ENCODE data around the gene LRRC74B.

LRRC74B gene

DNA sequence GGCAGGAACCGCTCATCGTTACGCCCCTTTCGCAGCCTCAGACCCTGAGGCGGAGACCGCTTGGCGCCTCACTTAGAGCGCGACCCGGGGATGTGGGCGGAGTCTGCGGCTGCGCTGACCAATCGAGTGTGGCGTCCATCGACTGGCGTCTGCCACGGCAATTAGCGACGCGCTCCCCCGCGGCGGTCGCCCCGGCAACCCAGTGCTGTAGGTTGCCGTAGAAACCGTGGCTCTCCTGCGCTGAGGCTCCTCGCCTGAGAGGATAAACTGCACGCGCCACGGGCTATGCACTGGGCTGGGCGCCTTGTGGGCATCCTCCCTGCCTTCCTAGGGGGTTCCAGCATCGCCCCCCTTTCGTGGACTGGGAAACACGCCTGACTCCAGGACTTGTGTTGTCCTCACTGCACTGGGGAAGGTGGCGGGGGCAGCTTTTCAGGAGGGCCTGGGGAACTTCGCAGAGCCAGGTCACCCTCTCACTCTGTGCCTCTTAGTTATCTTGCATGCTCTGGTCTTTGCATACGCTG is 31.5 kb upstream of the LRRC74B start:
- peak; percentile 91 for DNase-seq

GRCh38 chr22:21014726-21015465 is 30.9 kb upstream of the LRRC74B start, which contains the start of gene P2RX6:
Gene P2RX6, plus strand, starts transcription at chr22:21015165. Its CDS starts 10 bp downstream, at chr22:21015175.
- DNase-seq = peak; percentile 40

- DNase-seq = no peak
These were observed 30.2 kb upstream of the LRRC74B start for GRCh38 chr22:21015466-21016006.

DNA sequence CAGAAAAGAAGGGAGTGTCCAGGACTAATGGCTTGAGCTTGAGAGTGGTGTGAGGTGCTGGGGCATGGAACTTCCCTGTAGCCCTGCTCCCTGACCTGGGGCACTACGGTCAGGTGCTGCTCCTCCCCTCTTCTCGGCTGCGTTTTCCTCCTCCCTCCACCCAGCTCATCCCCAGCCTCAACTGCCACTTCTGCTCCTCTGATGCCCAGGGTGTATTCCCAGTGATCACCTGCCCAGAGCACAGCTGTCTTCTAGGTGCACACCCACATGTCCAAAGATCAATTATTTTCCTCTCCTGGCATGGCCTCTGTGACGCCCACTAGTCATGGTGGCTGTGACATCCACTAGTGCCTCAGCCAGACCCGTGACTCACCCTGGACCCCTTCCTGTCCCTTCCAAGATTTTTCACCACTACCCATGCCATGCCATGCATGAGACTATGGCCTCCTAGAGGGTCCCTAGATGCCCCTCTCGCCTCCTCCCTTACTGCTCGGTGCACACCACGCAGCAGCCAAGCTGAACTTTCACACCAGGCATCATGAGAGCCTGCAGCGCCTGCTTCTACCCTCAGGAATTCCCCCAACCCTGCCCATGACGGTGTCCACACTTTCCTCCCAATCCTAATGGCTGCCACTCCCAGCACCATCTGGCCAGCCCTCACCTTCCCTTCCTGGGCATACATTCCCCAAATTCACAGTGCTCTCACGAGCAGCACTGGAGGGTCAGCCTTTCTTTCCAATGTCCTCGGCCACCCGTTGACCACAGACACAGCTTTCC is 28.9 kb upstream of the LRRC74B start:
- DNase-seq = no peak

DNA sequence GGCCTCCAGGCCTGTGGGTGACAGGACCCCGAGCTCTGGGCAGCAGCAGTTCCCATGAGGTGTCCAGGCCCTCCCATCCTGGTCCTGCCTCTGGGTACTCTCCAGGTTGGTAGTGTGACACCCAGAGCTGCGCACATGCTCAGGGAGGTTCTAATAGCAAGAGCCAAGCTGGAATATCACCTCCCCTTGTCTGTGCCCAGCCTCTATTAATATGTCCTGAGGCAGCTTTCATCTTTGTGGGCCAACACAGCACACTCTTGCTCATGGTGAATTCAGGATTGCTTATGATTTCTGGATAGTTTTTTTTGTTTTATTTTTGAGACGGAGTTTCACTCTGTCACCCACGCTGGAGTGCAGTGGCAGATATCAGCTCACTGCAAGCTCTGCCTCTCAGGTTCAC is 27.4 kb upstream of the LRRC74B start:
- no peak for DNase-seq

- no peak for DNase-seq
These were observed 24.8 kb upstream of the LRRC74B start for GRCh38 chr22:21020802-21021429.

DNA sequence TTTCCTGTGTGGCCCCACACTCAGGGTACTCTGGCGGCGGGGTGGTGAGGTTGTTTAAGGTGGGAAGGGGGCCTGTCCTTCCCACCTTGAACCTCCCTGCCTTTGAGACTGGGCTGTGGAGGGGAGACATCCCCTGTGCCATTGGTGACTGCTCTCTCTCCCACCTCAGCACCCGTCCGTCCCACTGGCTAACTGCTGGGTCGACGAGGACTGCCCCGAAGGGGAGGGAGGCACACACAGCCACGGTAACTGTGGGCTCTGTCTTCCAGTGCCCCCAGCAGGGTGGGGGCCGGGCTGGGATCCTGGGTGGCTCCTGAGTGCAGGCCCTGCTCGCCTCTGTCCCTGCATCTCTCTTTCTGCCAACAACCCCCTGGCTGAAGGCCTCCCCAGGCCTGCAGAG is 23.2 kb upstream of the LRRC74B start:
- no peak for DNase-seq

DNA sequence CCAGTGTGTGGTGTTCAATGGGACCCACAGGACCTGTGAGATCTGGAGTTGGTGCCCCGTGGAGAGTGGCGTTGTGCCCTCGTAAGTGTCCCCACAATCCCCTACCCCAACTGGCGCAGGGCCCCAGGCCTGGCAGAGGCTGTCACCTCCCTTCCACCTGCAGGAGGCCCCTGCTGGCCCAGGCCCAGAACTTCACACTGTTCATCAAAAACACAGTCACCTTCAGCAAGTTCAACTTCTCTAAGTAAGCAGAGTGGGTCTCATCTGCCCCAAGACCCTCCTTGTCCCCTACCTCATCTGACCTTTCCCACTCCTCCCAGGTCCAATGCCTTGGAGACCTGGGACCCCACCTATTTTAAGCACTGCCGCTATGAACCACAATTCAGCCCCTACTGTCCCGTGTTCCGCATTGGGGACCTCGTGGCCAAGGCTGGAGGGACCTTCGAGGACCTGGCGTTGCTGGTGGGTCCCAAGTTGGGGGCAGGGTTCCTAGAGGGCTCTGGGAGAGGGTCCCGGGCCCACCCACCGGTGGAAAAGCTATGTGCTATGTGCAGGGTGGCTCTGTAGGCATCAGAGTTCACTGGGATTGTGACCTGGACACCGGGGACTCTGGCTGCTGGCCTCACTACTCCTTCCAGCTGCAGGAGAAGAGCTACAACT is 22.7 kb upstream of the LRRC74B start:
- DNase-seq = no peak

- DNase-seq = no peak
These were observed 20.5 kb upstream of the LRRC74B start for GRCh38 chr22:21025266-21025665.

DNA sequence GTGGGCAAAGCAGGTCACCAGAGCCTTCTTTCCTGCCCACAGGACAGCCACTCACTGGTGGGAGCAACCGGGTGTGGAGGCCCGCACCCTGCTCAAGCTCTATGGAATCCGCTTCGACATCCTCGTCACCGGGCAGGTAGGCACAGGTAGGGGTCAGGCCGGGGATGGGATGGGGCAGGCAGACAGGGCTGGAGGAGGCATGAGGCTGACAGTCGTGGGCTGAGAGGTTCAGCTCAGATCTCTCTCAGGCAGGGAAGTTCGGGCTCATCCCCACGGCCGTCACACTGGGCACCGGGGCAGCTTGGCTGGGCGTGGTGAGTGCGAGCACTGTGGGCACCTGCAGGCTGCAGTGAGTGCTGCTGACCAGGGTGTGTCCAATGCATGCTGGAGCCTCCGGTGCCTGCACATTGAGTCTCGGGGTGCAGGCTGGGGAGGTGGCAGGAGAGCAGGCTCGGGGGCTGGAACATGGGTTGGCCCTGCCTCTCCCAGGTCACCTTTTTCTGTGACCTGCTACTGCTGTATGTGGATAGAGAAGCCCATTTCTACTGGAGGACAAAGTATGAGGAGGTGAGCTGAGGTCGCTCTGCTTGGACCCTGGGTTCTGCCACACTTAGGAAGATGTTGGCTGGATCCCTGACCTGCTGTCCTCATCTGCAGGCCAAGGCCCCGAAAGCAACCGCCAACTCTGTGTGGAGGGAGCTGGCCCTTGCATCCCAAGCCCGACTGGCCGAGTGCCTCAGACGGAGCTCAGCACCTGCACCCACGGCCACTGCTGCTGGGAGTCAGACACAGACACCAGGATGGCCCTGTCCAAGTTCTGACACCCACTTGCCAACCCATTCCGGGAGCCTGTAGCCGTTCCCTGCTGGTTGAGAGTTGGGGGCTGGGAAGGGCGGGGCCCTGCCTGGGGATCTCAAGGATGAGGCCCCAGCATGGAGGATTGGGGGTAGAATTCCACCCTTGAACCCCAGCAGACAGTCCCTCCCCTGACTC is 19.7 kb upstream of the LRRC74B start:
- DNase-seq = no peak

GRCh38 chr22:21026783-21027692 is 18.7 kb upstream of the LRRC74B start:
- DNase-seq = peak; percentile 61

GRCh38 chr22:21028277-21029251 is 17.2 kb upstream of the LRRC74B start:
- no peak for DNase-seq

GRCh38 chr22:21029486-21030025 is 16.2 kb upstream of the LRRC74B start:
- DNase-seq = no peak

GRCh38 chr22:21030032-21030431 is 15.7 kb upstream of the LRRC74B start:
- DNase-seq = no peak

- no peak for DNase-seq
These were observed 14.9 kb upstream of the LRRC74B start for GRCh38 chr22:21030621-21031544.

DNA sequence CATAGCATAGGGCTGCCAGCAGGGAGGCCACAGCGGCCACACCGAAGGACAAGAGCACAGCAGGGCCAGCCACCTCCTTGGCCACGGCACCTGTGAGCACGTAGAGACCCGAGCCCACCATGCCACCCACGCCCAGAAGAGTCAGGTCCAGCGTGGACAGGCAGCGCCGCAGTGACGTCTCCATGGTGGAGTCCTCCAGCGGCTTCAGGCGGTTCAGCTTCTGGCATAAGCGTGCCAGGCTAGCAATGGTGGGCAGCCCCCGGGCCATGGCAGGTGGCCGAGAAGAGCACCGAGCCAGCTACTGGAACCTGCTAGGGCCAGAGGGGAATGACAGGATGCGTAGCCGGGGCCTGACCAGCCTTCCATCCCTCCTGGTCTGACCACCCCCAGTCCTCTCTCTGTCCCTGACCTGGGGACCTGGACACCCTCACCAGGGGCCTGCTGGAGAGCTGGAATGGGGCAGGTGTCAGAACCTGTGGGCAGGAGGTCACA is 14.2 kb upstream of the LRRC74B start:
- no peak for DNase-seq

All from fibroblast of skin of abdomen (primary cell).